Measurements from ENCODE around the gene KLHL30. TPM values are rescaled to one million over a fixed set of nuclear protein-coding genes. Genes with fewer than 3 reads are reported as not detected.

Gene KLHL30
- total RNA-seq = 10 to 100 TPM; 24.9 to 29.0 TPM

DNA sequence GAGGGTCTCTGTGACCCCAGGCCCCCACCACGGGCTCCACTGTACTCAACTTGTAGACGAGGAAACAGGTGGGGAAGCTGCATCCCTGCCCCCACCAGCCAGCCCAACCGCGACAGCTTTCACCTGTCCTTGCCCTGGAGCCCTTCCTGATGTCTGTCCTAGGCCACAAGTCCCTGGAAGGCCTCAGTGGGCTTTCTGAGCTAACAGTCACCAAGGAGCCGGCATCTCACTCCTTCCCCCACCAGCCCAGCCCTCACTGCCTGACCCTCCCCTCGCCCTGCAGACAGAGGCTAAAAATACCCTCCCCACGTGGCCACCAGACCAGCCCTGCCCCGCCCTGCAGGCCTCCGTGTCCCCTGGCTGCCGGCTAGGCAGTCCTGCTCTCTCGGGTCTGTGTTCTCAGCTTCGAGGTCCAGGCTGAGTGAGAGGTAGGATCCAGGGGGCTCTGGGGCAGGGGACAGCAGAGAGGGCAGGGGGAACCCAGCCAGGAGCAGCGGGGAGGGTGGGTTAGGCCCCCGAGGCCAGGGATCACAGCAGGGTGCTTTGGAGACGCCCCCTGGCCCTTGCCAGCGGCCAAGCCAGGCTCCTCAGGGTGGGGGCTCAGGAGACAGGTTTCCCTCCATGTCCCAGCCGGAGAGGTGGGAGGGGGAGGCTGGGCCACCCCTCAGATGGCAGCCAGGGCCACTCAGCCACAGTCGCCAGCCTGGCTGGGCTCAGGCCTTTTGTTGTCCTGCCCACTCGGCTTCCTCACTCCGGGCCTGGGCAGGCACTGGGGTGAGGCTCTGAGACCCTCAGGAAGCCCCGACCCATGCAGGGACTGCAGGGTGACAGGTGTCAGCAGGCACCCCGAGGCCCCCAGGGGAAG, at the start of gene KLHL30:
TSS of gene KLHL30 (plus strand) at position 338 of the 865 bp plus-strand sequence. CDS start 2,087 bp downstream, outside the sequence.
- Histone ChIP-seq H3K27ac (peak within 1 kb of the TSS; percentile 90 to 96), H3K36me3 (peaks cover 8% of the 10 kb centered on the region), H3K9me3 (no peaks in the 10 kb centered on the region), H3K4me1 (peaks cover 0 to 73% of the 10 kb centered on the region in 2 donors), H3K27me3 (no peaks in the 10 kb centered on the region), H3K4me3 (peak within 1 kb of the TSS; percentile 37)
- TF ChIP-seq CTCF (IDR thresholded peaks at IDR 0.05) = no peak
- DNase-seq (ENCODE audit: low spot score) = no peak

DNA sequence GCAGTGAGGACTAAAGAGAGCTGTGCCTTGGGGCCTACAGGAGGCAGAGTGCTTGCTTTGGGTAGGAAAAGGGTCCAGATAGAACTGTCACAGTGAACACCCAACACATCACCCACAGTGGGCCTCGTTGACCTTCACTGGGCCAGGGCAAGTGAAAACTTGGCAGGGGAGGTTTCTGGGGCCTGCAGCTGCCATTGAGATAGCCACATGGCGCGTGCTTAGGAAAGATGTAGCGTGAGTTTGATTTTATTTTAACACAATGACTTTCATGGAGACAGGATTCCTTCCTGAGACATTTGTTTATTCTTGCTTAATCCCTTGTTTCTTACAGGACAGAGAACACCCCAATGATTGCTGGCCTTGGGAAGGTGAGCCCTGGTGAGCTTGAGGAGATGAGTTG, 47.6 kb upstream of the KLHL30 start:
- H3K36me3 ChIP-seq = no peaks in the 10 kb centered on the region
- no peaks in the 10 kb centered on the region for H3K27me3 ChIP-seq
- H3K4me1 ChIP-seq = no peaks in the 10 kb centered on the region
- DNase-seq (ENCODE audit: low spot score) = peak; percentile 32
- H3K4me3 ChIP-seq = no peak overlapping the region
- TF ChIP-seq CTCF (IDR thresholded peaks at IDR 0.05) = no peak
- no peak overlapping the region for H3K27ac ChIP-seq
- H3K9me3 ChIP-seq = no peaks in the 10 kb centered on the region

DNA sequence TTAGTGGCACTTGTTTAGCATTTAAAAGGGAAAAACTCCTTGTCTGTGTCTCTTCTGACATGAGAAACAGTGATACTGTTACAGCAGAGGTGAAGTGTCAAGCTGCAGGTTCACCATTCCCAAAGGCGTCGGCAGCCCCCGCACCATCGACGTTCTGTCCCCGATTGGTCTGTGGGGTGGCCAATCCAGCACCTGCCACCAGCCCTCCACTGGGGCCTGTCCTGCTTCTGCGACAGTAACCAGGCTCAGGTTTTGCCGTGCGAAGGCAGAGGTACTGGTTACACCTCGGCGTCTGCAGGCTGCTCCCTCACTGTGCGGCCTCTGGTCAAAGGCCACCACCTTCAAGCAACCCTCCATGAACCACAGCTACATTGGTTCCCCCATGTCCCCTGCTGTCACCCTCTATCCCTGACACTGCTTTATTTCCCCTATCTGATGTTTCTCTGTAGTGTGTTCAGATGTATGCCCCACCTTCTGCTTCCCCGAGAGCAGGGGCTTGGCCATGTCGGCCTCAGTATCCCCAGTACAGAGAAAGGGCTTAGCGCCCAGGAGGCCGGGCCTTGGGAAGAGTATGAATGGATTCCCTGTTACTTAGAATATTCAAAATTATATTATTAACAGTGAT, 46.9 kb upstream of the KLHL30 start:
- H3K4me1 ChIP-seq = no peaks in the 10 kb centered on the region
- no peak overlapping the region for H3K4me3 ChIP-seq
- no peak for TF ChIP-seq CTCF (IDR thresholded peaks at IDR 0.05)
- DNase-seq (ENCODE audit: low spot score) = peak; percentile 50
- H3K9me3 ChIP-seq = no peaks in the 10 kb centered on the region
- H3K27me3 ChIP-seq = no peaks in the 10 kb centered on the region
- no peak overlapping the region for H3K27ac ChIP-seq
- no peaks in the 10 kb centered on the region for H3K36me3 ChIP-seq

GRCh38 chr2:238092486-238093035, 45.9 kb upstream of the KLHL30 start:
- Histone ChIP-seq H3K4me3 (no peak overlapping the region), H3K27ac (no peak overlapping the region), H3K4me1 (no peaks in the 10 kb centered on the region), H3K36me3 (no peaks in the 10 kb centered on the region), H3K27me3 (no peaks in the 10 kb centered on the region), H3K9me3 (no peaks in the 10 kb centered on the region)
- peak; percentile 21 for DNase-seq (ENCODE audit: low spot score)
- TF ChIP-seq CTCF (IDR thresholded peaks at IDR 0.05) = no peak

- peak; percentile 50 for DNase-seq (ENCODE audit: low spot score)
- Histone ChIP-seq H3K4me1 (no peaks in the 10 kb centered on the region), H3K4me3 (no peak overlapping the region), H3K9me3 (no peaks in the 10 kb centered on the region), H3K36me3 (no peaks in the 10 kb centered on the region), H3K27ac (no peak overlapping the region), H3K27me3 (no peaks in the 10 kb centered on the region)
- TF ChIP-seq CTCF (IDR thresholded peaks at IDR 0.05) = no peak
These were observed 45.0 kb upstream of the KLHL30 start for GRCh38 chr2:238093181-238094140.

Data from right atrium auricular region (tissue), 2 donors.